K562 (cell line): ENCODE results near the gene HPF1. TPM values are rescaled to one million over a fixed set of nuclear protein-coding genes. Genes with fewer than 3 reads are reported as not detected.

Source experiments
- CHCHD3 ChIP-seq: fragments of 250-450 bp; sonication (Bioruptor Pico); IDR thresholded peaks from 2 replicates; pipeline ENCODE4 v2.1.2; 2022; ENCODE audit warnings: mild to moderate bottlenecking
- CTBP1 ChIP-seq: fragments of 450-650 bp; IDR thresholded peaks from 2 replicates; pipeline ENCODE4 v1.6.1; 2016; ENCODE audit warnings: borderline replicate concordance
- ESRRA ChIP-seq: fragments of 450-650 bp; IDR thresholded peaks from 2 replicates; pipeline ENCODE4 v1.6.1; 2014; ENCODE audit warnings: low read depth, mild to moderate bottlenecking, moderate library complexity, borderline replicate concordance
- FOXK2 ChIP-seq, 2 experiments: fragments of 450-650 bp; IDR thresholded peaks in 1 of 2; conservative IDR thresholded peaks in 1 of 2; 2 replicates each; pipeline ENCODE4 v1.6.1; 2016; ENCODE audit warnings: low read depth in 2 of 2, mild to moderate bottlenecking in 1 of 2
- HDAC6 ChIP-seq: IDR thresholded peaks from 2 replicates; pipeline ENCODE4 v1.6.1; 2012; ENCODE audit warnings: low read depth, mild to moderate bottlenecking, control low read depth, inconsistent platforms, low read length, moderate library complexity
- IFI16 ChIP-seq: fragments of 250-450 bp; sonication (Bioruptor Pico); IDR thresholded peaks from 2 replicates; pipeline ENCODE4 v2.1.2; 2022; ENCODE audit warnings: mild to moderate bottlenecking, inconsistent platforms
- MECOM ChIP-seq: fragments of 250-450 bp; sonication (Bioruptor Pico); IDR thresholded peaks from 2 replicates; pipeline ENCODE4 v1.8.0; 2022; ENCODE audit warnings: inconsistent platforms
- NFE2 ChIP-seq: IDR thresholded peaks from 2 replicates; pipeline ENCODE4 v1.6.1; 2014; ENCODE audit warnings: antibody characterized with exemption, low read depth
- PHF20 ChIP-seq: fragments of 450-650 bp; IDR thresholded peaks from 2 replicates; pipeline ENCODE4 v1.6.1; 2018; ENCODE audit not compliant: partially characterized antibody
- SIN3A ChIP-seq, 2 experiments: fragments of 150-350 bp in 1 of 2; IDR thresholded peaks; 2 replicates each; pipeline ENCODE4 v1.6.1; 2011 to 2016; ENCODE audit warnings: borderline replicate concordance in 2 of 2, low read depth in 2 of 2, low read length in 2 of 2, mild to moderate bottlenecking in 2 of 2, moderate library complexity in 2 of 2; ENCODE audit not compliant: control insufficient read depth in 1 of 2
- SRSF3 ChIP-seq: fragments of 200-400 bp; formaldehyde crosslinking; IDR thresholded peaks from 2 replicates; pipeline ENCODE4 v1.6.1; 2016; ENCODE audit warnings: mild to moderate bottlenecking, low read length, moderate library complexity; ENCODE audit not compliant: insufficient read depth
- STAT5B ChIP-seq: fragments of 250-450 bp; sonication (Bioruptor Pico); IDR thresholded peaks from 2 replicates; pipeline ENCODE4 v1.8.0; 2021; ENCODE audit warnings: mild to moderate bottlenecking, inconsistent platforms
- polyA plus RNA-seq, 8 experiments: library from polyadenylated mRNA; depleted of rRNA in 4 of 8; stranded (reverse) in 5 of 8; unstranded in 3 of 8; fragments of >200 nt; fragmentation: Nextera tagmentation in 2 of 8; fragmentation: Illumina TruSeq in 1 of 8; extraction: Ambion mirVana in 2 of 8; extraction: Trizol in 1 of 8; gene quantifications; 2 replicates each; pipeline versions ENCODE4 v1.2.1 to v1.2.3, GENCODE V29; 2011 to 2014; ENCODE audit warnings: inconsistent platforms in 1 of 8, missing spikeins in 1 of 8
- total RNA-seq, 7 experiments: library from RNA; depleted of rRNA in 6 of 7; stranded (reverse); fragments of >200 nt in 6 of 7; fragmentation: Illumina TruSeq in 2 of 7; extraction: Trizol in 2 of 7; gene quantifications; 2 replicates each; pipeline versions ENCODE4 v1.2.1 to v1.2.3, GENCODE V29; 2011 to 2021; ENCODE audit warnings: low replicate concordance in 1 of 7
- TF ChIP-seq, protein P1 (sequence below): IDR thresholded peaks from 3 replicates; pipeline ENCODE4 v1.6.1; 2011; ENCODE audit warnings: borderline replicate concordance, mild to moderate bottlenecking, moderate library complexity; ENCODE audit not compliant: insufficient read length; ENCODE audit errors: extremely low read depth
- TF ChIP-seq, protein P2 (sequence below): conservative IDR thresholded peaks from 2 replicates; pipeline ENCODE4 v1.6.1; 2011; ENCODE audit warnings: low read depth, mild to moderate bottlenecking, low read length; ENCODE audit not compliant: control insufficient read depth
- TF ChIP-seq, protein P3 (sequence below): fragments of 250-450 bp; sonication (Bioruptor Pico); IDR thresholded peaks from 2 replicates; pipeline ENCODE4 v1.4.0; 2020; ENCODE audit warnings: mild to moderate bottlenecking, moderate library complexity
- TF ChIP-seq, protein P4 (sequence below): fragments of 250-450 bp; sonication (Bioruptor Pico); IDR thresholded peaks from 2 replicates; pipeline ENCODE4 v1.4.0; 2020; ENCODE audit warnings: mild to moderate bottlenecking

Gene HPF1
- total and polyA plus RNA-seq, 9 of the 15 experiments (the other 6 are each of a cell fraction or from before 2014, with no cell fraction given) = 21.2 to 89.4 (median 35.2) TPM

DNA sequence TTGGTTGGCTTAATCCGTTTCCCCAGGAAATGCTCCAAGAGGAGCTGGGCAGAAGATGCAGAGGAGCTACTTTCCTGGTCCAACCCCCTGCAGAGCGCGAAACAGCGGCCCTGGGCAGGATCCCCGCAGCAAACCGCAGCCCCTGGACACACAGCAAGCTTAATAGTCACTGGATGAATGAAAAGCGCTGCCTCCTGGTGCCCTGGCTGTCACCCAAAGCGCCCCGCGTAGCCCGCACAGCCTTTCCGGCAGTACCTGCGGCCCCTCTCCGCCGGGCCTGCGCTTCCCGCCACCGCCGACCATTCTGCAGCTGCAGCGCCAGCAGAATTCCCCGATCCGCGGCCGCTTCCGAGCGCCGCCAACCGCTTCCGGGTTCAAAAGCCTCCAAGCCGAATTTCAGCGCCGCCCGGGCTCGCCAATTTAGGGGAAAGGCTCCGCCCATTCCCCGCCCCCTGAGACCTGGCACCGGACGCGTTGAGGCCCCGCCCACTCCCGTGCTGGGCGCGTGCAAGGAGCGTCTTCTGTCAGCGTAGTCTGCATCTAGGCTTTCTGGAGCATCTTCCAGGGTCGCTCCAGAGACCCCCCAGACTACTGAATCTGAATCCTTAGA, at the start of gene HPF1 (continued):
- TF ChIP-seq, protein P1, sequence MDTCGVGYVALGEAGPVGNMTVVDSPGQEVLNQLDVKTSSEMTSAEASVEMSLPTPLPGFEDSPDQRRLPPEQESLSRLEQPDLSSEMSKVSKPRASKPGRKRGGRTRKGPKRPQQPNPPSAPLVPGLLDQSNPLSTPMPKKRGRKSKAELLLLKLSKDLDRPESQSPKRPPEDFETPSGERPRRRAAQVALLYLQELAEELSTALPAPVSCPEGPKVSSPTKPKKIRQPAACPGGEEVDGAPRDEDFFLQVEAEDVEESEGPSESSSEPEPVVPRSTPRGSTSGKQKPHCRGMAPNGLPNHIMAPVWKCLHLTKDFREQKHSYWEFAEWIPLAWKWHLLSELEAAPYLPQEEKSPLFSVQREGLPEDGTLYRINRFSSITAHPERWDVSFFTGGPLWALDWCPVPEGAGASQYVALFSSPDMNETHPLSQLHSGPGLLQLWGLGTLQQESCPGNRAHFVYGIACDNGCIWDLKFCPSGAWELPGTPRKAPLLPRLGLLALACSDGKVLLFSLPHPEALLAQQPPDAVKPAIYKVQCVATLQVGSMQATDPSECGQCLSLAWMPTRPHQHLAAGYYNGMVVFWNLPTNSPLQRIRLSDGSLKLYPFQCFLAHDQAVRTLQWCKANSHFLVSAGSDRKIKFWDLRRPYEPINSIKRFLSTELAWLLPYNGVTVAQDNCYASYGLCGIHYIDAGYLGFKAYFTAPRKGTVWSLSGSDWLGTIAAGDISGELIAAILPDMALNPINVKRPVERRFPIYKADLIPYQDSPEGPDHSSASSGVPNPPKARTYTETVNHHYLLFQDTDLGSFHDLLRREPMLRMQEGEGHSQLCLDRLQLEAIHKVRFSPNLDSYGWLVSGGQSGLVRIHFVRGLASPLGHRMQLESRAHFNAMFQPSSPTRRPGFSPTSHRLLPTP = no peak
- TF ChIP-seq PHF20 (peak; percentile 58), MECOM (no peak), SIN3A (IDR thresholded peaks at IDR 0.05; ENCODE audit: borderline replicate concordance in 2 of 2, control insufficient read depth in 1 of 2, low read depth in 2 of 2, low read length in 2 of 2) (peak in 1 of 2 experiments; percentile 67; a peak in 1 of 4 replicates), FOXK2 (conservative IDR thresholded peaks at IDR 0.05 in 1 of 2, IDR thresholded peaks at IDR 0.05 in 1 of 2; ENCODE audit: low read depth in 2 of 2) (peak in 1 of 2 experiments; percentile 77; a peak in 2 of 4 replicates), SRSF3 (no peak), STAT5B (CRISPR knock-in tag) (no peak), CHCHD3 (CRISPR knock-in tag) (no peak), HDAC6 (no peak), ESRRA (no peak; the same call in 1 of the 2 replicates), CTBP1 (peak; percentile 60; the same call in 1 of the 2 replicates), IFI16 (no peak), NFE2 (no peak)
- TF ChIP-seq, protein P2, sequence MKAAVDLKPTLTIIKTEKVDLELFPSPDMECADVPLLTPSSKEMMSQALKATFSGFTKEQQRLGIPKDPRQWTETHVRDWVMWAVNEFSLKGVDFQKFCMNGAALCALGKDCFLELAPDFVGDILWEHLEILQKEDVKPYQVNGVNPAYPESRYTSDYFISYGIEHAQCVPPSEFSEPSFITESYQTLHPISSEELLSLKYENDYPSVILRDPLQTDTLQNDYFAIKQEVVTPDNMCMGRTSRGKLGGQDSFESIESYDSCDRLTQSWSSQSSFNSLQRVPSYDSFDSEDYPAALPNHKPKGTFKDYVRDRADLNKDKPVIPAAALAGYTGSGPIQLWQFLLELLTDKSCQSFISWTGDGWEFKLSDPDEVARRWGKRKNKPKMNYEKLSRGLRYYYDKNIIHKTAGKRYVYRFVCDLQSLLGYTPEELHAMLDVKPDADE = no peak; the same call in 1 of the 2 replicates
- TF ChIP-seq, protein P3, sequence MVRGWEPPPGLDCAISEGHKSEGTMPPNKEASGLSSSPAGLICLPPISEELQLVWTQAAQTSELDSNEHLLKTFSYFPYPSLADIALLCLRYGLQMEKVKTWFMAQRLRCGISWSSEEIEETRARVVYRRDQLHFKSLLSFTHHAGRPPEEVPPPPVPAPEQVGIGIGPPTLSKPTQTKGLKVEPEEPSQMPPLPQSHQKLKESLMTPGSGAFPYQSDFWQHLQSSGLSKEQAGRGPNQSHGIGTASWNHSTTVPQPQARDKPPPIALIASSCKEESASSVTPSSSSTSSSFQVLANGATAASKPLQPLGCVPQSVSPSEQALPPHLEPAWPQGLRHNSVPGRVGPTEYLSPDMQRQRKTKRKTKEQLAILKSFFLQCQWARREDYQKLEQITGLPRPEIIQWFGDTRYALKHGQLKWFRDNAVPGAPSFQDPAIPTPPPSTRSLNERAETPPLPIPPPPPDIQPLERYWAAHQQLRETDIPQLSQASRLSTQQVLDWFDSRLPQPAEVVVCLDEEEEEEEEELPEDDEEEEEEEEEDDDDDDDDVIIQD (CRISPR knock-in tag) = no peak
- TF ChIP-seq, protein P4, sequence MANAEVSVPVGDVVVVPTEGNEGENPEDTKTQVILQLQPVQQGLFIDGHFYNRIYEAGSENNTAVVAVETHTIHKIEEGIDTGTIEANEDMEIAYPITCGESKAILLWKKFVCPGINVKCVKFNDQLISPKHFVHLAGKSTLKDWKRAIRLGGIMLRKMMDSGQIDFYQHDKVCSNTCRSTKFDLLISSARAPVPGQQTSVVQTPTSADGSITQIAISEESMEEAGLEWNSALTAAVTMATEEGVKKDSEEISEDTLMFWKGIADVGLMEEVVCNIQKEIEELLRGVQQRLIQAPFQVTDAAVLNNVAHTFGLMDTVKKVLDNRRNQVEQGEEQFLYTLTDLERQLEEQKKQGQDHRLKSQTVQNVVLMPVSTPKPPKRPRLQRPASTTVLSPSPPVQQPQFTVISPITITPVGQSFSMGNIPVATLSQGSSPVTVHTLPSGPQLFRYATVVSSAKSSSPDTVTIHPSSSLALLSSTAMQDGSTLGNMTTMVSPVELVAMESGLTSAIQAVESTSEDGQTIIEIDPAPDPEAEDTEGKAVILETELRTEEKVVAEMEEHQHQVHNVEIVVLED (CRISPR knock-in tag) = no peak
